ENCODE results near the gene GBP1. TPM values are rescaled to one million over a fixed set of nuclear protein-coding genes. Genes with fewer than 3 reads are reported as not detected.

GBP1 gene
- total and polyA plus RNA-seq, 2 donors (not counting 3 experiments of a cell fraction or from before 2014, with no cell fraction given): 11.6 to 28.0 TPM

DNA sequence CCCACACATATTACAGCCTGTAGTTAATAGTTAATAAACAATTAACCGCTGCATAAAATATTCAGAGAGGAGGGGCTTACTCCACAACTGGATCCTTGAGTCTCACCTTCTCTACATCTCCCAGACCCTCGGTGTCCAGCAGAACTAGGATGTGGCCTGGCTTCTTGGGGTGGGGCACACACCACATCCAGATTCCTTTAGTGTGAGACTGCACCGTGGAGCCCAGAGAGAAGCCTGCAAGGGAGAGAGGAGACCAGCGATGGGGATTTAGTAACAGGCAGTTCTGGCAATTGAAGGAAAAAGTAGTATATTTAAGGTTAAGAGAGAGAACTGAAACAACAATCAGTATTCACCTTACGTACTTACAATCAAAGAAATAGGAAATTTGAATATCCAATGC is 4.9 kb downstream of the GBP1 start:
- DNase-seq (ENCODE audit: low read depth, low spot score) (no peak), FAIRE-seq (no peak)
- peaks cover 6% of the 10 kb centered on the region for H3K4me1 ChIP-seq (ENCODE audit: control insufficient read depth, extremely low read depth, insufficient read depth, low read length)
- H3K79me2 ChIP-seq (ENCODE audit: control insufficient read depth, insufficient read depth, low read length): no peaks in the 10 kb centered on the region
- POLR2A ChIA-PET: no interaction called here
- no peaks in the 10 kb centered on the region for H3K27me3 ChIP-seq (ENCODE audit: control insufficient read depth in 2 of 2, insufficient read depth in 2 of 2, low read length in 2 of 2)
- H3K9ac ChIP-seq (replicated peaks; ENCODE audit: extremely low read depth, insufficient read depth, low read length): no peak overlapping the region
- CTCF ChIA-PET: no interaction called here
- no peaks in the 10 kb centered on the region for H3K9me3 ChIP-seq (replicated peaks; ENCODE audit: control insufficient read depth, insufficient read depth, low read length)
- dilution Hi-C loops (cut with MboI; ENCODE audit: extremely low pct_ligation_motif_present, low sequenced_read_pairs) (no loop called here), intact Hi-C loops (cut with micrococcal nuclease) (no loop called here)
- TF ChIP-seq EZH2 (IDR thresholded peaks at IDR 0.05; ENCODE audit: borderline replicate concordance, low read depth, low read length, severe bottlenecking) (no peak), GATA2 (IDR thresholded peaks at IDR 0.05; ENCODE audit: insufficient read depth, insufficient read length, low read depth, low read length) (no peak), MYC (IDR thresholded peaks at IDR 0.05; ENCODE audit: low read depth, low read length) (no peak), FOS (IDR thresholded peaks at IDR 0.05; ENCODE audit: borderline replicate concordance, insufficient read depth, low read length) (no peak), JUN (IDR thresholded peaks at IDR 0.05; ENCODE audit: borderline replicate concordance, insufficient read depth, insufficient read length, low read depth) (no peak), POLR2A (IDR thresholded peaks at IDR 0.05; ENCODE audit: low read depth, low read length) (no peak), POLR2AphosphoS5 (IDR thresholded peaks at IDR 0.05; ENCODE audit: insufficient read depth, low read depth, low read length) (no peak)
- TF ChIP-seq, protein P1, sequence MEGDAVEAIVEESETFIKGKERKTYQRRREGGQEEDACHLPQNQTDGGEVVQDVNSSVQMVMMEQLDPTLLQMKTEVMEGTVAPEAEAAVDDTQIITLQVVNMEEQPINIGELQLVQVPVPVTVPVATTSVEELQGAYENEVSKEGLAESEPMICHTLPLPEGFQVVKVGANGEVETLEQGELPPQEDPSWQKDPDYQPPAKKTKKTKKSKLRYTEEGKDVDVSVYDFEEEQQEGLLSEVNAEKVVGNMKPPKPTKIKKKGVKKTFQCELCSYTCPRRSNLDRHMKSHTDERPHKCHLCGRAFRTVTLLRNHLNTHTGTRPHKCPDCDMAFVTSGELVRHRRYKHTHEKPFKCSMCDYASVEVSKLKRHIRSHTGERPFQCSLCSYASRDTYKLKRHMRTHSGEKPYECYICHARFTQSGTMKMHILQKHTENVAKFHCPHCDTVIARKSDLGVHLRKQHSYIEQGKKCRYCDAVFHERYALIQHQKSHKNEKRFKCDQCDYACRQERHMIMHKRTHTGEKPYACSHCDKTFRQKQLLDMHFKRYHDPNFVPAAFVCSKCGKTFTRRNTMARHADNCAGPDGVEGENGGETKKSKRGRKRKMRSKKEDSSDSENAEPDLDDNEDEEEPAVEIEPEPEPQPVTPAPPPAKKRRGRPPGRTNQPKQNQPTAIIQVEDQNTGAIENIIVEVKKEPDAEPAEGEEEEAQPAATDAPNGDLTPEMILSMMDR (IDR thresholded peaks at IDR 0.05; ENCODE audit: extremely low read depth in 1 of 2, insufficient read depth in 1 of 2, low read depth in 1 of 2, low read length in 2 of 2): no peak
- TF ChIP-seq, protein P2, sequence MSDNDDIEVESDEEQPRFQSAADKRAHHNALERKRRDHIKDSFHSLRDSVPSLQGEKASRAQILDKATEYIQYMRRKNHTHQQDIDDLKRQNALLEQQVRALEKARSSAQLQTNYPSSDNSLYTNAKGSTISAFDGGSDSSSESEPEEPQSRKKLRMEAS (IDR thresholded peaks at IDR 0.05; ENCODE audit: insufficient read depth, insufficient read length): no peak
- no peaks in the 10 kb centered on the region for H3K9me1 ChIP-seq (replicated peaks; ENCODE audit: control insufficient read depth, extremely low read depth, insufficient read depth, low read length)
- no TSS peak for BruUV-seq (replicated peaks)
- H3K4me3 ChIP-seq (replicated peaks in 1 of 3; ENCODE audit: insufficient read depth in 1 of 3, low read depth in 1 of 3, low read length in 3 of 3): no peak overlapping the region
- no peak overlapping the region for H2AFZ ChIP-seq (ENCODE audit: low read depth, low read length)
- no peak overlapping the region for H3K4me2 ChIP-seq (ENCODE audit: insufficient read depth, low read length)
- H4K20me1 ChIP-seq (replicated peaks; ENCODE audit: control insufficient read depth, extremely low read depth, insufficient read depth, low read length): no peaks in the 10 kb centered on the region
- no peaks in the 10 kb centered on the region for H3K36me3 ChIP-seq (ENCODE audit: control insufficient read depth in 2 of 2, extremely low read depth in 1 of 2, insufficient read depth in 2 of 2, low read length in 2 of 2)
- no peak overlapping the region for H3K27ac ChIP-seq (ENCODE audit: insufficient read depth, low read depth, low read length)

Measured in endothelial cell of umbilical vein (primary cell).